Renal cortical epithelial cell (primary cell): ENCODE results near the gene CCDC81. TPM values are rescaled to one million over a fixed set of nuclear protein-coding genes. Genes with fewer than 3 reads are reported as not detected.
A peak's percentile ranks its signal among the peaks of the same experiment; 100 is the strongest.

ENCODE experiments used
- DNase-seq: peaks from one replicate; pipeline ENCODE4 v3.0.0-alpha.2; 2011; ENCODE audit warnings: low read depth
- total RNA-seq: library from RNA; depleted of rRNA; stranded (reverse); fragments of >200 nt; gene quantifications from 2 replicates; pipeline ENCODE4 v1.2.3, GENCODE V29; 2014

CCDC81 gene
- total RNA-seq, 1 donor from 2014 or later = 0.50 TPM

DNA sequence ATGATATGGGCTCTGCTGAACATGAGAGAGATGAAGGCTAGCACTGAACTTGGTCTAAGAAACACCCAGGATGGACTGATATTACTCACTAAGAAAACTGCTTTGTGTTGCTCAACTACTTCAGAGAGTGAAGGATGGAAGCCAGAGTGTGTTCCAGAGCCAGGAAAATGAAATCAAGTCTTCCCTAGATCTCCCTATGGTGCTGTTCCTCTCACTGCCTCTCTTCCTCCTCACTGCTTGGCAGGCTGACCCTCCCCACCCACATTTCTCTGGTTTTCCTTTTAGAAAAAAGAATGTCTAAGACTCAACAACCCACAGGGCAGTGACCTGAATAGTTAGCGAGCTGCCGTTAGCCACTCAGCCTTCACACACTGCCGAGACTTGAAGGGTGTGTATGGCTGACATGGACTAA is 65.6 kb downstream of the CCDC81 start:
- DNase-seq = peak; percentile 68

DNA sequence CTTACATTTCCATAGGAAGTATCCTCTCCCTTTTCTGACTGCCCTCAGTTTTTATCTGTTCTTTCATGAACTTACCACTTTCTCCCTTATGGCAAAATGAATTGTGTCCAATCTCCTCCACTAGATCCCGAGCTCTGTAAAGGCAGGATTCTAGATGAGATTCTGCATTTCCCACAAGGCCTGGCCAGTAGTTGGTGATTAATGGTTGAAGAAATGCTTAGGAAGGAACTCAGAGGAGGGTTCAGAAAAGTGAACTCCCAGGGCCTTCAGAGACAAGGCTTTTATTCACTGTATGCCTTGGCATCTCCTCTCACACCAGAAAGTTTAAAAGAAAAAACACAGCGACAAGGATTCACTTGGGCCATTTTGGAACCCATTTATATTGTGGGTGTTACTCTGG is 66.2 kb downstream of the CCDC81 start:
- DNase-seq = no peak

DNA sequence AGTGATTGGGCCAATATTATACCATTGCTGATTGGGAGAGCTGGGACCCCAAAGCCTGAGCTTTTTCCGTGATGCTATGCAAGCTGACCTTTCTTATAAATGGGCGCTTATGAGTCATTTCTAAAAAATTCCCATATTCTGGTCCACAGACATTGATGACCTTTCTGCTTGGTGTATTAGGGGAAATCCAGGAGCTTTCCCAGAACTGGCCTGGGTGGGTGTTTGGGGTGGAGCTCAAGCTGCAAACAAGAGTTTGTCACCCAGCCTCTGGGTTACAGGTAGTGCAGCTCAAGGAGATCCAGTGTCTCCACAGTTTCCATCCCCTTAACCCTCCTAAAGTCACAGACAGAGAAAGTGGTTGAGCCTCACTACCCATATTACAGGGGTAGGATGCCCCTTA is 67.7 kb downstream of the CCDC81 start:
- peak; percentile 63 for DNase-seq

DNA sequence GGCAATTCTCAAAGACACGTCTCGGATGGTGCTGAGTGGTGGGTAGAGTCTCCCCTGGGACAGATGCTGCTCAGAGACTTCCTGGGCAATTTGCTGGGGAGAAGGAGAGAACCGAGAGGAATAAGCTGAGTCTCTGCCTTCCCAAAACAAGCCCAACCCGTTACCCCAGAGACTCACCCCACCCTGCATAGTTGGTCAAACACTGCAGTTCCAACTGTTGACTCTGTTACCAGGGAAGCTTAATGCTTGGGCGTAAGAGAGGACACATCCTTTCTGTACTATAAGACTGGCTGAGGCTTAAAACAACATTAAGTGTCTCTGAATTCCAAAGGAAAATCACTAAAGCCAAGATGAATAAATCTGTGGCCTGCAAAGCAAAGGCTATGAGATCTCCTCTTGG is 68.1 kb downstream of the CCDC81 start:
- no peak for DNase-seq

DNA sequence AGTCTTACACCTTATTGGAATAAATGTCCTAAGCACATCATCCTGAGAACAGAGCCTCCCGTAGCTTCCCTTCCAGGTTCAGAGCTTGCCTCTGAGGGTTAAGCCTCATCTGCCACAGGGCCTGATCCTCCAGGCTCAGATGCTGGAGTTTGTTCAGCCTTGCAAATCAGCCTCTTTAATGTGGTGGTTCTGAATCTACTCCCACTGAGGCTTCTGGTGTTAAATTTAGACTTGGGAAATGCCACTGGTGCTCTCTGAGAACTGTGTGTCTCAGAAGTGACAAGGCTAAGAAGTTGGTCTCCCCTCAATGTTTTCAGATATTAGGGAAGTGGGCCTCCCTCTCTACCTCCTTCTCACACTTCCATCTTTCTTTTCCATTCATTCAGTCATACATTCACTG is 68.7 kb downstream of the CCDC81 start:
- no peak for DNase-seq

- no peak for DNase-seq
Observed at GRCh38 chr11:86444981-86445380, 70.3 kb downstream of the CCDC81 start.

DNA sequence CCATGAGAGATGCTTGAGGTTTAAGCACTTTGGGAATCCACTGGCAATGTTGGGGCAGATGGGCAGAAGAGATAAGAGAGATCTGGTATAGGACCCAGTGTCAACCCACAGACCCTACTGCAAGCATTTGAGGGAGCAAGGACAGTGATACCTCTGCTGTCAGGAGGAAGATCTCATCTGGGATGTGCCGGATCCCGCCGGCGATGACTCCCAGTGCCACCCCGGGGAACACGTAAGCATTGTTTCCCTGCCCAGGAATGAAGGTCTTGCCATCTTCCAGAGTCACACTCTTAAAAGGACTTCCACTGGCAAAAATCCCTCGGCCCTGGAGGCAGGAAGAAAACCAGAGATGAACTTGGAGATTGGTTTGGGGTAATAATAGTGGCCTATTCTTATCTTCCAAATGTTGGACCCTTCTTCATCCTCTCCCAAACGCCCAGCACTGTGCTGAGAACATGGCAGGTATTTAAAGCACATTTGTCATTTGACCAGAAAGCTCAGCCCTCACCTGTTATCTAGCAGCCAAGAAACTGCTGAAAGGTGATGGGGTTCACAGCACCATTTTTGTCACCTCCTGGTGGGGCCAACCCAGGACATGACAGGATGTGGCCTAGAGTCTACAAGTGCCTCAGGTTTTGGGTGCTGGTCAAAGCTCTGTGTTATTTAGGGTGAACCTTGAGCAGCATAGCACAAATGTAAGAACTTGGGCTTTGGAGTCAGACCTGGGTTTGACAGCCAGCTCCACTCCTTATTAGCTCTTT is 71.7 kb downstream of the CCDC81 start:
- DNase-seq = no peak

GRCh38 chr11:86446924-86447285 is 72.2 kb downstream of the CCDC81 start:
- DNase-seq = no peak

DNA sequence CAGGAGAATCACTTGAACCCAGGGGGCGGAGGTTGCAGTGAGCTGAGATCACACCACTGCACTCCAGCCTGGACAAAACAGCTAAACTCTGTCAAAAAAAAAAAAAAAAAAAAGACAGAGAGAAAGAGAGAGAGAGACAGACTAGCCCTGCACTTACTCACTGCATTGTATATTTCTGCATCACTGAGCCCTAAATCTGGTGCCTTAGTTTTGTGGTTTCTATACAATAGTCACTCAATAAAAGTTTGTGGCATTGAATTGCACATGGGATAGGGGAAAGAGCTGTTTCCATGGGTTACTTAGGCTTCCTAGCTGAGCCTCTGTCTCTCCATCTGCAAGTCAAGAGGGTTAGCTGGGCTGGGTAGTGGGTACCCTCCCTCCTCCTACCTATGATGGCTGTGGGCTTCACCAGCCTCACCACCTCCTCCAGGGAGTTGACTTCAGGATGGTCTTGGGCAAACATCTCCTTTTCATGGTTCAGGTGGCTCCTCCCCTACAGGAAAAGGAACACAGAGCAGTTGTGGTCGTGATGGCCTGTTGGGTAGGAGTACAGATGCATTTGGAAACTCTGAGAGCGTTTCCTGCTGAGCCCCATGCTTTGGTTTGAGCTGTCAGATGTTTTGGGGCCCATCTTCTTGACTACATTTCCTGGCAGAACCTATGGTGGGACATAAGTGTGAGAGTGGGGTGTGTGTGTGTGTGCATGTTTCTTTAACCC is 73.2 kb downstream of the CCDC81 start:
- peak; percentile 37 for DNase-seq

DNA sequence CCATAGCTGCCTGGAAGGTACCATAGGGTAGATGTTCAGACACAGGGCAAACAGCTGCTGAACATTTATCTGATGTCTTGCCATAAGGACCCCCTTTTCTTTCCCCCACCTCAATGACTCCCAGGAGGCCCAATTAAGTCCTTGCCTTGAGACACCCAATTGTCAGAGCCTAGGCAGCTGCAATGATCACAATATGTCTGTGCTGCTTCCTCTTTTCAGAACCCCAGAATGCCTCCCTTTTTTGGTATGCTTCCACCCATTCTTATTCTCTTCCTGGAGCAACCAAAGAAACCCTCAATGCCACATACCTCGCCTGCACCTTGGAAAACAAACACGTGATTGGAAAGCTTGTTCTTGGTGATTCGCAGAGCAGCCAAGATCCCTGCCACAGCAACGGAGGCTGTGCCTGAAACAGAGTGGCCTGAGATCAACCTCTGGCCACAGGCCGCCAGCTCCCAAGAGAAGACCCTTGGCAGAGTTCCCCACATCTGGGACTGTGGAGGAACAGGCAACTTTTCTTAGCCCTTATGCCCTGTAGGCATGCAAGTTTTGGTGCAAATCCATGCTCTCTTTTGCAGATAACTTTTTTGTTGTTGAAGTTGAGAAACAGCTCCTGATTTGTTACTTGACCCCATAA is 75.4 kb downstream of the CCDC81 start:
- DNase-seq = no peak

- DNase-seq = no peak
Observed at GRCh38 chr11:86453290-86454030, 78.8 kb downstream of the CCDC81 start.

GRCh38 chr11:86456075-86456939 is 81.6 kb downstream of the CCDC81 start:
- peak; percentile 58 for DNase-seq

DNA sequence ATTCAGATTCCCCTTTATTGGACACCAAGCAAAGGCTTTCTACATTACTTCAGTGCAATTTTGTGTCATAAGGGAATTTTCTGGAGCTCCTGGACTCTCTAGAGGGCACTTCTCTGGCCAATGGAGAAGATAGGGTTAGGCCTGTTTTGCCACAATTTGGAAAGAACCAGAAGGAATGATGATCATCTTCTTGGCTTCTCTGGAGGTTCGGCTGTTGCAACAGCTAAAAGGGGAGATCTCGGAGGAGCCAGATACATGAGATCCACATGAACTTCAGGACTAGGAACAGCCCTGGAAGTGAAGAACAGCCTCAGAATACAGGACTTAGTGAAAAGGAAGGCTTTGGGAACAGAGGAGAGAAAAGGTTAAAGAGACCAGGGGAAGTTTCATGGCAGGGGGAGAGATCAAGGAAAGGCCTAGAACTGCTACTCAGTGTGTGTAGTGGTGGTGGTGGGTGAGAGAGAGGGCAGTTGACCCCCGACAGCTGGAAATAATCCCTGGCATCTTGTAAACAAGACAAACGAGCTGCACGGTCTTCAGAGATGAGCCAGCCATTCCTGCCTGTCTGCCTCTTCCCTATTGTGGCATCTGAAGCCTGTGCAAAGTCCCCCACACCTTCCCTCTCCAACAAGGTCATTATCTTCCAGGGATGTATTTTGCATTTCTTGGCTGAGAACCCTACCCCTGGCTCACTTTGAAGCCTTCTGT is 83.8 kb downstream of the CCDC81 start:
- DNase-seq = no peak

GRCh38 chr11:86459002-86459385 is 84.3 kb downstream of the CCDC81 start:
- DNase-seq = no peak

GRCh38 chr11:86459682-86460460 is 85.2 kb downstream of the CCDC81 start:
- DNase-seq = peak; percentile 90

GRCh38 chr11:86460461-86461385 is 86.0 kb downstream of the CCDC81 start:
- DNase-seq = peak; percentile 34

- no peak for DNase-seq
Observed at GRCh38 chr11:86461892-86462291, 87.2 kb downstream of the CCDC81 start.

- no peak for DNase-seq
Observed at GRCh38 chr11:86463120-86463519, 88.4 kb downstream of the CCDC81 start.

- DNase-seq = no peak
Observed at GRCh38 chr11:86463955-86464354, 89.3 kb downstream of the CCDC81 start.
